ENCODE data around the gene OR3A3. TPM values are rescaled to one million over a fixed set of nuclear protein-coding genes. Genes with fewer than 3 reads are reported as not detected.

Gene OR3A3
- polyA plus RNA-seq, 3 donors = 0.03 to 0.12 (median 0.10) TPM

GRCh38 chr17:3471599-3471998 lies 60.4 kb downstream of the OR3A3 start, which contains the start of gene SPATA22:
Gene SPATA22 (minus strand): TSS chr17:3471819. CDS start chr17:3469325, 2,494 bp downstream.
- no peak for DNase-seq

DNA sequence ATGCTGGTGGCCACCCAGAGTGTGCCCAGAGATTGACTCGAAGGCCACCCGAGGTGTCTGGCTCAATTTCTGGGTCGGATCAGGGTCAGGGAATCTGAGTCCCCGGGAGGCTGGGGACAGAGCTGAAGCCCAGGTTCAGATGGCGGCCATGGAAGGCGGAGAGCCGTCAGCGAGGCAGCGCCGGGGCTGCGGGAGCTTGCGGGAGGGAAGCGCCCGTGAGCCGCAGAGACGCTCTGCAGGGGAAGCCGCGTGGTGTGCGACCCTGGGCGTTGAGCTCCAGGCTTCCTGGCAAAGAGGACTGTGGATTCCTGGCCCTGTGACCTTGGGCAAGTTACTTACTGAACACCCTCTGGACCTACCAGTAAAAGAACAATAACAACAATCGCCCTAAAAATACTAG lies 61.0 kb downstream of the OR3A3 start:
- no peak for DNase-seq

Other genes starting within 250 kb of the OR3A3 start
- gene OR1A2, start 213.9 kb upstream of the OR3A3 start, polyA plus RNA-seq (ENCODE audit: insufficient read length in 3 of 3) = not detected
- gene OR1A1, start 203.7 kb upstream of the OR3A3 start, polyA plus RNA-seq (ENCODE audit: insufficient read length in 3 of 3) = not detected
- gene OR3A1, start 113.0 kb upstream of the OR3A3 start, polyA plus RNA-seq (ENCODE audit: insufficient read length in 3 of 3) = under 1 TPM; 0.18 to 0.33 (median 0.19) TPM
- 1 to 10 TPM in 1 of 3 donors, under 1 TPM in 2; 0.18 to 2.5 (median 0.71) TPM for gene OR3A2, start 25.1 kb upstream of the OR3A3 start, polyA plus RNA-seq (ENCODE audit: insufficient read length in 3 of 3)
- gene OR1E1, start 13.0 kb upstream of the OR3A3 start, polyA plus RNA-seq (ENCODE audit: insufficient read length in 3 of 3) = under 1 TPM in 1 of 3 donors, not detected in 2; 0.06 TPM
- gene OR1E2, start 22.5 kb downstream of the OR3A3 start, polyA plus RNA-seq (ENCODE audit: insufficient read length in 3 of 3) = not detected
- under 1 TPM; 0.38 to 0.68 (median 0.41) TPM for gene SPATA22, start 60.4 kb downstream of the OR3A3 start, polyA plus RNA-seq (ENCODE audit: insufficient read length in 3 of 3)
- 10 to 100 TPM; 19.1 to 36.5 (median 31.8) TPM for gene ASPA, start 64.6 kb downstream of the OR3A3 start, polyA plus RNA-seq (ENCODE audit: insufficient read length in 3 of 3)
- gene TRPV3, start 146.4 kb downstream of the OR3A3 start, polyA plus RNA-seq (ENCODE audit: insufficient read length in 3 of 3) = 1 to 10 TPM in 2 of 3 donors, under 1 TPM in 1; 0.77 to 1.7 (median 1.4) TPM
- 10 to 100 TPM in 2 of 3 donors, 1 to 10 TPM in 1; 7.7 to 14.0 (median 10.3) TPM for gene TRPV1, start 198.0 kb downstream of the OR3A3 start, polyA plus RNA-seq (ENCODE audit: insufficient read length in 3 of 3)
- 10 to 100 TPM; 13.6 to 20.8 (median 15.6) TPM for gene SHPK, start 224.9 kb downstream of the OR3A3 start, polyA plus RNA-seq (ENCODE audit: insufficient read length in 3 of 3)
- 10 to 100 TPM; 20.9 to 25.4 (median 24.5) TPM for gene CTNS, start 225.4 kb downstream of the OR3A3 start, polyA plus RNA-seq (ENCODE audit: insufficient read length in 3 of 3)